Colon (tissue), 2 donors: Measurements from ENCODE around the gene PXYLP1.

Experiments used
- FAIRE-seq: peaks from 2 replicates; lab custom pipeline; 2012; peaks lifted over from hg19 to GRCh38; lab: Jason Lieb, UNC
- donor health status: control.
- donor health status: control.

PXYLP1 gene

DNA sequence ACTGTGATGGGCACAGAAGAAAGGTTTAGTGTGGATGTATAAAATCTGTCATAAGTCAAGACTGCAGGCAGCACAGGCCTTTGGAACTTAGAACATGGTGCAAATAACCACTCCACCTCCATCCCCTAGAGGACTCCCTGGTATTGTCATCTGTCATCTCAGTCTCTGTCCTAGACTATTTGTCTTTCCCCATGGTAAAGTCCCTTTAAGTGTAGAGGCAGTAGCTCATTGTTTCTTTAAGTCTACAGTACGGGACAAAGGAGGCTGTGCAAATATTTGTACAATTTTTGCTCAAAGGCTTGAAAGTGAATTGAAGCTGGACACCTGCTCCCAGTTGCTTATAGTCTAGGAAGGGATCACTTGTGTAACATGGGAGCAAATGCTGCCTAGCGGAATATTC is 3.2 kb upstream of the PXYLP1 start:
- FAIRE-seq: no peak

GRCh38 chr3:141229132-141229531 is 2.5 kb upstream of the PXYLP1 start:
- no peak for FAIRE-seq

- no peak for FAIRE-seq
These were observed 1.3 kb upstream of the PXYLP1 start for GRCh38 chr3:141230293-141230692.

DNA sequence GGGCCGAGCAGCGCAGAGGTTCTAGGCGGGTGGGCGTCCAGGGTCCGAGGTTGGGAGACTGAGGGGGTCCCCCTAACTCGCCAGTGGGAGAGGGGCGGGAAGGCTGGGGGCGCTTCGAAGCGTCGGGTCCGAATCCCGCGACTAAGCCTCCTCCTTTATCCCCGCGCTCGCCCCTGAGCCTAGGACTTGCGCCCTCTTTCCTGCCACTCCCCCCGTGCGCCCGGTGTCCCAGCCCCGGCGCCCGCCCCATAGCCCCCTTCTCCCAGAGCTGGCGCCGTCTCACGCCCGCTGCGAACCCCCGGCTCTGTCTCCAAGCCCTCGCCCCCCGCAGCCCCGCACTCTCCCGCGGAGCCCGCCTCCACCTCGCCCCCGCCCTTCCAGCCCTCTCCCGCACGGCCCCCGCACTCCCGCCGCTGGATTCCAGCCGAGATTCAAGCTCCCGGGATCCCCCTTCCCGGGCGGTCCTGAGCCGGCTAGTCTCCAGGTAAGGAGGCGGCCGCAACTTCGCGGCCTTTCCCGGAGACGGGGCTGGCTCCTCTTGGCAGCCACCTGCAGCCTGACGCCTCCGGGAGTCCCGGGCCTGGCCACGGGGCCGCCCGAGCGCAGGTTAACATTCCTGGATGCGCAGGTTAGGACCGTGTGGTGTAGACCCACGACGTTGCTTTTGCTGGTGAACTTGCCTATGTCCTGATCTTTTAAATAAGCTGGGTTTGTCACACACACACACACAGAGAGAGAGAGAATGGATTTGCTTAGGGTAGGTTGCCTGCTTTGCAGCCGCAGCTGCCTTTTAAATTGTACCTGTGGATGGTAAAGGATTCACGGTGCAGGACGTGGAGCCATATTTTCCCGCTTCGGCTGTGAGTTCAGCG is 563 bp downstream of the PXYLP1 start:
- no peak for FAIRE-seq

- no peak for FAIRE-seq
These were observed 2.0 kb downstream of the PXYLP1 start for GRCh38 chr3:141233457-141234161.

DNA sequence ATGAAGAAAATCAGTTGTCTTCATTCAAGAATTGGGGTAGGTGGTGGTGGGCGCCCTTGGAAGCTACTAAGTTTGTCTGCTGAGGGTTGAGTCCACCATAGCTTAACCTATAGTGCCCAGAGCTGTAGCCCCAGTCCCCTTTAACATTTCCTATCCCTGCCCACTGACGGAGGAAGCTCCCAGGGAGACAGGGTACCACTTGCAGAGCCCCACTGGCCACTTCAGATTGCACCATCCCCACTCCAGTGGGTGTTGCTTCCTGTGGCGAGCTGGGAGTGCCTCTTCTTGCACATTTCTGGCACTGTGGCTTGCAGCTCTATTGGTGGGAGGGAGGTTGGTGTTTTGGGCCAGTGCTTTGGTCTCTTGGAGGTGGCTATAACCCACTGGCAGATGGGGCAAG is 2.7 kb downstream of the PXYLP1 start:
- FAIRE-seq: no peak

GRCh38 chr3:141235661-141236171 is 4.1 kb downstream of the PXYLP1 start:
- no peak for FAIRE-seq

- FAIRE-seq: no peak
These were observed 4.7 kb downstream of the PXYLP1 start for GRCh38 chr3:141236361-141236760.

DNA sequence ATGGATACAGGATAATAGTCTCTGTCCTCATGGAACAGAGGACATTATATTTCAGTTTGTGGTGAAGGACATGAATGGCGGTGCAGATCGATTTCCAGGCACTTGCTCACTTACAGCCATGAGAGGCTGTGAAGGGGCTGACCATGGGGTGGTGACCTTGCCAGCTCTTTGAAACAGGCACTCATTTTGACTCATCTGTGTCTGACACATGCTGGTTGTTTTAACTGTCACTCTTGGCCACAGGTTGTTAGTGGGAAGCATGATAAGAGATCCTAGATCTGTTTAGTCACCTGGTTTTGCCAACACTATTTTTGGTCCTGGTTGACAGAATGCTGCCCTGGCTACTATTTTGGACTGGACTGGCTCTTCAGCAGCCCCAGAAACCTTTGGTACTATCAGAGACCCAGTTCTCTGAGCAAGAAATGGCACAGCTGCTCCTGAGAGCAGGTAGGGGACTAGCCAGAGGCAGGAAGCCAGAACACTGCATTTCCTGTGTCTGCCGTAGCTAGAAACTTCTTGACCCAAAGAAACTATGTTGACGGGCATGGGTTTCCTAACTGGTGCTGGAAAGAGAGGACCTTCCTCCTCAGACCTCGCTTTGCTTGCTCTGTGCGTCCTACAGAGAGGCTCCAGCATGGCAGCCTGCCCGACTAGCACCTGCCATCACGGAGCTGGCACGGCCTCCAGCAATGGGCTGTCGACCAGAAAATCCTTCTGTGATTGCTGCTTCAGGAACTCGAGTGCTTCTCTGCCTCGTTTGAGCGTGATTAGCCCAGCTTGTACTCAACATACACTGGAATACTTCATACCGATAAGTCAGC is 6.3 kb downstream of the PXYLP1 start:
- FAIRE-seq: no peak

- FAIRE-seq: no peak
These were observed 8.1 kb downstream of the PXYLP1 start for GRCh38 chr3:141239511-141240281.

DNA sequence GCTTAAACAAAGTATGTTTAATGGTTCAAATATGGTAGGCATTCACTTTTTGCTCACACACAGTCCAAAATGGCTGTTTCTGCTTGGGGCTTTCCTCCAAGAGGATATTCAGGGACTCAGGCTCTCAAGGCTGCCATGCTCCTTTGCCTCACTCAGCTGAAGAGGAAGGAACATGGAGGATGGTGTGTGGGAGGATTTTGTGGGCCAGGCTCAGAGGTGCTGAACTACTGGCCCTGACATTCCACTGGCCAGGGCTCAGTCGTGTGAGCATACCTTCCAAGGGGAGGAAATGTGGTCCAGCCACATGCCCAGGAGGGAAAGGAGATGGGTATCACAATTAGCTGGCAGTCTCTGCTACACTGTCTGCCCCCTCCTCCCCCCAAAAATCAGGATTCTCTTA is 8.7 kb downstream of the PXYLP1 start:
- no peak for FAIRE-seq

DNA sequence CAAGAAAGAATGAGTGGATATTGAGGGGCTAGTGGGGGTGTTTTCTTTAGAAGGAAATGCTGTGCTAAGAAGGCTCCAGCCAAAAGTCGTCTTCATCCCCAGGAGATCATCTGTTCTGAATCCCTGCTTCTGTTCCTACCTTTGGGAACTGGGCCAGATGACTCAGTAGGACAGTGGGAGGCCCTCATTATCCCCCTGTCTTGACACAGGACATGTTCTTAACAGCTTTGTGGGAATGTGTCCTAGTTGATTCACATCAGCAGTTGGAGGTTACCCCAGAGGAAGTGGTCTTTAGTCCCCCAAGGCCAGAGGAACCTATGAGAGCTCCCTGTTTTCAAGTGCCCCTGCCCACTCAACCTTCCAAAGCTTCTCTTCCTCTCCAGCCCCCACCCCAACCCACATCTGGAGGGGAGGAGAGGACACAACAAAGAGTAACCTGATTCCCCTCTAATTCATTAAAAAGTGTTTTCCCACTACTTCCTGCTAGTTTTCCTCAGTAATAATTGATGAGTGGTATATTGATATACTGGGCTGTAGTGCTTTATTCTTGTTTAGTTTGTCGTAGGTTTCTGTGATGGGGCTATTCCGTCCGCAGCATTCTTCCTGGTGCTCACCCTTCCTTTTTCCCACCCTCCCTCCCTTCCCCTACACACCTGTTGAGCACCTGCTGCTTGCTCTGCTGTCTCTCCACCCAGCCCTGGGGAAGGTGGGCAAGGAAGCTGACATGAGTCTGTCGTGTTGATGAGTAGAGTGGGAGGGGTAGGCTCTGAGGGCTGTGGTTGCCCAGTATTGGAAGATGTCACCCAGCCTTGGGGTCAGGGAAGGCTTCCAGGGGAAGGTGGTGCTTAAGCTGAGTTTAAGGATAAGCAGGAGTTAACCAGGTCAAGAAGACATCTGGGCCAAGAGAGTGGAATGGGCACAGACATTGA is 9.3 kb downstream of the PXYLP1 start:
- FAIRE-seq: no peak

GRCh38 chr3:141241616-141242376 is 10.2 kb downstream of the PXYLP1 start:
- FAIRE-seq: no peak

DNA sequence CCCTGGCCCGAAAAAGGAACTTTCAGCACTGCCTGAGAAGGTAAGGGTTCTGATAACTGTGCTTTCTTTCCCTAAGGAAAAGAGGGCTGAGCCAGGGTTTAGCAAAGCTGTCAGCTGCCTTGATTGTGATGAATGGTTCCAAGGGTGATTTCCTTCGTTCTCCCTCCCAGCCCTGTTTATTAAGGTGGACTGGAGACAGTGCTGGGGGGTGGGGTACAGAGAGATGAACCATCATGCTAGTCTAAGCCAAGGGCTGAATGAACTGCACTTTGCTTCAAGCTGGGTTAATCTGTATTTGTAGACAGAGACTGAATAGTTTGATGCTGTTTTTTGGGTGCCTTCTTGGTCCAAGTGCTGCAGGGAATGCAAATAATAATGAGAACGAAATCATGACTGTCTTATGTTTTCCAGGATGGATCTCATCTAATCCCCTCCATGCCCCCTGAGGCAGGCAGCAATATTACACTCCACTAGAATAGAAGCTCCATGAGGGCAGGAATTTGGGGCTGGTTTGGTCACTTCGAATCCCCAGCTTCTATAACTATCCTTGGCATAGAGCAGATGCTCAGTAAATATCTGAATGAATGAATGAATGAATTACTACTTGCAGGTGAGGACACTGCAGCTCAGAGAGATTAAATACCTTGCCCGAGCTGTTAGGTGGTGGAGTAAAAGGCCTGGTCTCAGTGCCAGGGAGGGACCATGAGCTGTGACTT is 10.9 kb downstream of the PXYLP1 start:
- FAIRE-seq: no peak

DNA sequence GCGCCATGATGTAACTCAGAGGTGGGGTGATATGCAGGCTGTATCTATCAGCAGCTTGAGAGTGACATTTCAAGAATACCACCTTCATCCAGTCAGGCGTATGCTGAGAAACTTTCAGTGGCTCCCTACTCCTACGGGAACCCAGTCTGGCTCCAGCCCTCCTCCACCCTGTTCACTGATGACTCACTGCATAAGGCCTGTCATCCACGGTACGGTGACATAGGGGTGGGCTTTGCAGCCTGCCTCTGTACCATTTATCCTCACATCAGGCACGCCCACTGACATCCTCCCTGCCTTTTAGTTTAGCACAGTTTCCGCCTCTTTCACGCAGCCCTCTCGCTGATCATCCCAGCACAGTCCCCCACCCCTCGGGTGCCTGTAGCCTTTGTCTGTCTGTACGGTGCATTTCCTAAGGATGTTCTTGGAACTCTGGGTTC is 11.7 kb downstream of the PXYLP1 start:
- no peak for FAIRE-seq

DNA sequence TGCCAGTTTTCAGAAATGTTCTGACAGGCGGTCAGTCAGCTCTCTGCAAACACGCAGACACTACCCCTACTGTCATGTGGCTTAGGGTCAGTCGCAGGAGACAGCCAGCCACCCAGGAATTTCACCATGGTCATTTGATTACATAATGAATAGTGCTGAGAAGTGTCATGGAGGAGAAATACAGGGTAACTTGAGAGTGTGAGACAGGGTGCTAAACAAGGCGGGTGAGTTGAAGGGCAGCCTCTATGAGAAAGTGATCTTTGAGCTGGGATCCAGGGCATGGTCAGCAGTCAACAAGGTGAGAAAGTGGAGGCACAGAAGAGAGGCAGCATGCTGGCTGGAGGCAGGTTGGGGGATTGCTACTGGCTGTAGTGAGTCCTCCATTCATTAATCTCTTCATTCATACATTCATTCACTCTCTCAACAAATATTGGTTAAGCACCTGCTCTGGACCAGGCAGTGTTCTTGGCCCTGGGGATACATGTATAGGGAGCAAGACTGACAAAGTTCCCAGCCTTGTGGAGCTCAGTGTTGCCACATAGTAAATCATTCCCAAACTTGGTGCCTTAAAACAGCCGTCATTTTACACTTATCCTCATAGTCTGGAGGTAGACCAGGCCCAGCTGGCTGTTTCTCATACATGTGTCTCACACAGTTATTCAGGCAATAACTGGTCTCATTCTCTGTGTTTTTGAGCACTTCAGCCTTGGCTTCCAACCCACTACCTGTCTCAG is 14.8 kb downstream of the PXYLP1 start:
- no peak for FAIRE-seq

- FAIRE-seq: no peak
These were observed 15.3 kb downstream of the PXYLP1 start for GRCh38 chr3:141246958-141247301.

GRCh38 chr3:141248064-141248463 is 16.4 kb downstream of the PXYLP1 start:
- FAIRE-seq: no peak
